Caco-2 (cell line): Measurements from ENCODE around the gene DNER. TPM values are rescaled to one million over a fixed set of nuclear protein-coding genes. Genes with fewer than 3 reads are reported as not detected.

Experiments
- BruUV-seq: library from RNA; stranded (reverse); fragments of 400-500 nt; replicated peaks from 2 replicates; lab custom pipeline; 2021; lab: Mats Ljungman, UMichigan
- CTCF ChIA-PET: fragments of 300-600 bp; sonication (Branson Sonifier 250); formaldehyde crosslinking; loops from one replicate; lab custom pipeline; 2022; ENCODE audit warnings: antibody characterized with exemption; lab: Charles Lee
- POLR2A ChIA-PET: fragments of 300-600 bp; sonication (Branson Sonifier 250); formaldehyde crosslinking; loops from one replicate; lab custom pipeline; 2022; ENCODE audit warnings: antibody characterized with exemption; lab: Charles Lee
- DNase-seq, 2 experiments: peaks; one replicate each; pipeline versions ENCODE4 v3.0.0 to v3.0.0-alpha.2; 2020 to 2022
- H3K27me3 ChIP-seq: replicated peaks from 2 replicates; pipeline ENCODE4 v1.6.0; 2011; ENCODE audit warnings: low read length; ENCODE audit not compliant: control insufficient read depth, insufficient read depth
- H3K36me3 ChIP-seq: 2 replicates; pipeline ENCODE4 v1.5.1; 2011; ENCODE audit warnings: low read length; ENCODE audit not compliant: control insufficient read depth, insufficient read depth
- H3K4me1 ChIP-seq: fragments of 250-450 bp; sonication (Bioruptor Pico); 2 replicates; pipeline ENCODE4 v1.5.1; 2020; ENCODE audit warnings: mild to moderate bottlenecking
- H3K4me3 ChIP-seq: 2 replicates; pipeline ENCODE4 v1.5.1; 2011; ENCODE audit warnings: low read depth, mild to moderate bottlenecking, control low read depth, low read length
- H3K9me3 ChIP-seq: fragments of 250-450 bp; sonication (Bioruptor Pico); 2 replicates; pipeline ENCODE4 v1.5.1; 2020; ENCODE audit warnings: mild to moderate bottlenecking, moderate library complexity
- H3K27ac Mint-ChIP-seq: one replicate; pipeline ENCODE4 v1.8.0; 2022; ENCODE audit warnings: mixed read lengths; ENCODE audit not compliant: unreplicated experiment
- H3K27me3 Mint-ChIP-seq: one replicate; pipeline ENCODE4 v1.8.0; 2022; ENCODE audit warnings: mixed read lengths; ENCODE audit not compliant: insufficient read depth, unreplicated experiment
- H3K36me3 Mint-ChIP-seq: one replicate; pipeline ENCODE4 v1.8.0; 2022; ENCODE audit warnings: mild to moderate bottlenecking, mixed read lengths; ENCODE audit not compliant: insufficient read depth, unreplicated experiment
- H3K4me1 Mint-ChIP-seq: one replicate; pipeline ENCODE4 v1.8.0; 2022; ENCODE audit warnings: low read depth, mixed read lengths; ENCODE audit not compliant: unreplicated experiment
- H3K4me3 Mint-ChIP-seq: one replicate; pipeline ENCODE4 v1.8.0; 2022; ENCODE audit warnings: mild to moderate bottlenecking, moderate library complexity, mixed read lengths; ENCODE audit not compliant: unreplicated experiment
- H3K9me3 Mint-ChIP-seq: one replicate; pipeline ENCODE4 v1.8.0; 2022; ENCODE audit warnings: mixed read lengths; ENCODE audit not compliant: unreplicated experiment
- intact Hi-C: fragments of 100-400 bp; cut with micrococcal nuclease; formaldehyde crosslinking; loops from one replicate; pipeline ENCODE4 v1.10.0; 2022; ENCODE audit not compliant: unreplicated experiment
- total RNA-seq: library from RNA; stranded (reverse); gene quantifications from 2 replicates; pipeline ENCODE4 v1.2.3, GENCODE V29; 2022
- TF ChIP-seq, protein P1 (sequence below), 2 experiments: fragments of 200-600 bp in 1 of 2; IDR thresholded peaks; 1 replicate in 1 of 2; 2 replicates in 1 of 2; pipeline versions ENCODE4 v1.5.1 to v1.8.0; 2011 to 2022; ENCODE audit warnings: antibody characterized with exemption in 1 of 2, control low read depth in 1 of 2, inconsistent platforms in 1 of 2, low read depth in 1 of 2, low read length in 1 of 2, mild to moderate bottlenecking in 1 of 2, moderate library complexity in 1 of 2; ENCODE audit not compliant: insufficient read depth in 1 of 2, severe bottlenecking in 1 of 2, unreplicated experiment in 1 of 2

Gene DNER
- total RNA-seq, 1 experiment from 2014 or later = not detected

DNA sequence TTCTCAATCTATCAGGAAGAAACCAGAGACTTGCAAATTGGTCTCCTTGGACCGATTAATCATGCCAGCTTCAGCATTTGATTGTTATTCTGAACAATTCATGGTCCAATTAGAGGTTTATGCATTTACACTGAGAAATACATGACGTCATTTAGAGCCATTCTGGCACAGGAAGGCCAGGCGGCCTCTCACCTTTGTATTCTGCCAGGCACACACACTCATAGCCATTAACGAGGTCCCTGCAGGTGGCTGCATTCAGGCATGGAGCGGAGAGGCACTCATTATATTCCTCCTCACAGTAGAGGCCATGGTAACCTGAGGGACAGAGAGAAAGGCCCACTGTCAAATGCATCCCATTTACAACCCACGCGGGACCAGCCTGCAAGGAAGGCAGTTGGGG lies 296.4 kb downstream of the DNER start:
- ChIA-PET CTCF (no interaction called here), POLR2A (no interaction called here)
- no peaks in the 10 kb centered on the region for H3K4me1 Mint-ChIP-seq
- TF ChIP-seq, protein P1, sequence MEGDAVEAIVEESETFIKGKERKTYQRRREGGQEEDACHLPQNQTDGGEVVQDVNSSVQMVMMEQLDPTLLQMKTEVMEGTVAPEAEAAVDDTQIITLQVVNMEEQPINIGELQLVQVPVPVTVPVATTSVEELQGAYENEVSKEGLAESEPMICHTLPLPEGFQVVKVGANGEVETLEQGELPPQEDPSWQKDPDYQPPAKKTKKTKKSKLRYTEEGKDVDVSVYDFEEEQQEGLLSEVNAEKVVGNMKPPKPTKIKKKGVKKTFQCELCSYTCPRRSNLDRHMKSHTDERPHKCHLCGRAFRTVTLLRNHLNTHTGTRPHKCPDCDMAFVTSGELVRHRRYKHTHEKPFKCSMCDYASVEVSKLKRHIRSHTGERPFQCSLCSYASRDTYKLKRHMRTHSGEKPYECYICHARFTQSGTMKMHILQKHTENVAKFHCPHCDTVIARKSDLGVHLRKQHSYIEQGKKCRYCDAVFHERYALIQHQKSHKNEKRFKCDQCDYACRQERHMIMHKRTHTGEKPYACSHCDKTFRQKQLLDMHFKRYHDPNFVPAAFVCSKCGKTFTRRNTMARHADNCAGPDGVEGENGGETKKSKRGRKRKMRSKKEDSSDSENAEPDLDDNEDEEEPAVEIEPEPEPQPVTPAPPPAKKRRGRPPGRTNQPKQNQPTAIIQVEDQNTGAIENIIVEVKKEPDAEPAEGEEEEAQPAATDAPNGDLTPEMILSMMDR (IDR thresholded peaks at IDR 0.05; ENCODE audit: insufficient read depth in 1 of 2, low read depth in 1 of 2, low read length in 1 of 2, severe bottlenecking in 1 of 2, unreplicated experiment in 1 of 2) = no peak
- Histone ChIP-seq H3K4me1 (no peaks in the 10 kb centered on the region), H3K9me3 (no peaks in the 10 kb centered on the region), H3K36me3 (no peaks in the 10 kb centered on the region), H3K4me3 (no peak overlapping the region), H3K27me3 (no peaks in the 10 kb centered on the region)
- BruUV-seq = no TSS peak
- intact Hi-C loops = no loop called here
- no peak overlapping the region for H3K4me3 Mint-ChIP-seq
- no peak for DNase-seq
- H3K36me3 Mint-ChIP-seq = no peaks in the 10 kb centered on the region
- H3K27me3 Mint-ChIP-seq = peaks cover 3% of the 10 kb centered on the region
- H3K9me3 Mint-ChIP-seq = peaks cover 8% of the 10 kb centered on the region
- no peak overlapping the region for H3K27ac Mint-ChIP-seq

DNA sequence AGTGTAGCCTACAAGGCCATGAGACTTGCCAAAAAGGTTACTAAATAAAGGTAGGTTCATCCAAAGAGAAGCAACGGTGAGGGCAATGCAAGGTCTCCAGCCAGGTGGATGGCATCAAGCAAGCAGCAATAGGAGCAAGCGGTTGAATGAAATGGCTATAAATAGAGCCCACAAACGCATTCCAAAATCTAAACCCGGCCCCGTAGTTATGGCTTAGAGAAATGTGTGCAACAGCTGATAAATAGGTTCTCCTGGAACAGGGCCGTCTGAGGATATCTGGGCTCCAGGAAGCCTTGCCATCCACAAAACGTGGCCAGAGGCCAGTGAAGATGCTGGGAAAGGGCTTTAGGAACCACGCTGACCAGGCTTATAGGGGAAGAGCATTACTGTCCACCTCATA lies 297.2 kb downstream of the DNER start:
- Mint-ChIP-seq H3K27ac (no peak overlapping the region), H3K27me3 (peaks cover 3% of the 10 kb centered on the region), H3K4me1 (no peaks in the 10 kb centered on the region), H3K36me3 (no peaks in the 10 kb centered on the region), H3K9me3 (peaks cover 1% of the 10 kb centered on the region), H3K4me3 (no peak overlapping the region)
- no peaks in the 10 kb centered on the region for H3K4me1 ChIP-seq
- no peaks in the 10 kb centered on the region for H3K36me3 ChIP-seq
- TF ChIP-seq, protein P1 (IDR thresholded peaks at IDR 0.05; ENCODE audit: insufficient read depth in 1 of 2, low read depth in 1 of 2, low read length in 1 of 2, severe bottlenecking in 1 of 2, unreplicated experiment in 1 of 2) = no peak
- no peak for DNase-seq
- no peak overlapping the region for H3K4me3 ChIP-seq
- intact Hi-C loops = no loop called here
- CTCF ChIA-PET = no interaction called here
- no TSS peak for BruUV-seq
- POLR2A ChIA-PET = no interaction called here
- no peaks in the 10 kb centered on the region for H3K27me3 ChIP-seq
- no peaks in the 10 kb centered on the region for H3K9me3 ChIP-seq

DNA sequence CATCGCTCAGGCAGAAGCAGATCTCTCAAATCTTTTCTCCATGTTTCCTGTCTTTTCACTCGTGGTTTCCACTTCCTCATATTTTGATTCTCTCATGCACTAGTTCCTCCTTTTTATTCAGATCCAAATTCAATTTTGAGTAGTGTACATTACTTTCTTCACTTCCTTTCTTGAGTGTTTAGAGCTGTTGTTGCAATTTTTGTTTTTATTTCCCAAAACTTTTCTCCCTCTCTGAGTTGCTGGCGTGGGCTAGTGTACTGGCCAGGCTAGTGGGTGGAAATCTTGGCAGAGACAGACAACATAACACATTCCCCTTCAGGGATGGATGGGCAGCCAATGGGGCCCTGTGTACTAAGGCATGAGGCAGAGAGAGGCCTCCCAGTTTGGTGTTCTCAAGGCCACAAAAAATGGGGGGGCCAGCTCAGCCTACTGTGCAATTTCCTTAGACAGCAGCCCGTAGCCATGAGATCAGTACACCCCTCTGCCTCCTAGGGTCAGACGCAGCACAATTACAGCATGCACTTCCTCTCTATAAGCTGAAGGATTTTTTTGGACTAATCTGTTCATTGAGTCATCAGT lies 298.1 kb downstream of the DNER start:
- H3K27ac Mint-ChIP-seq = no peak overlapping the region
- BruUV-seq = no TSS peak

More for the DNA sequence above, 298.1 kb downstream of the DNER start:
- peaks cover 3% of the 10 kb centered on the region for H3K27me3 Mint-ChIP-seq
- H3K4me3 ChIP-seq = no peak overlapping the region
- ChIA-PET CTCF (no interaction called here), POLR2A (no interaction called here)
- H3K4me3 Mint-ChIP-seq = no peak overlapping the region
- no peak for DNase-seq
- no peaks in the 10 kb centered on the region for H3K4me1 Mint-ChIP-seq
- no peaks in the 10 kb centered on the region for H3K4me1 ChIP-seq
- no peaks in the 10 kb centered on the region for H3K27me3 ChIP-seq
- intact Hi-C loops = no loop called here
- no peaks in the 10 kb centered on the region for H3K9me3 Mint-ChIP-seq
- no peaks in the 10 kb centered on the region for H3K36me3 ChIP-seq
- no peaks in the 10 kb centered on the region for H3K36me3 Mint-ChIP-seq
- no peaks in the 10 kb centered on the region for H3K9me3 ChIP-seq
- TF ChIP-seq, protein P1 (IDR thresholded peaks at IDR 0.05; ENCODE audit: insufficient read depth in 1 of 2, low read depth in 1 of 2, low read length in 1 of 2, severe bottlenecking in 1 of 2, unreplicated experiment in 1 of 2) = no peak
